WTC11 (cell line): ENCODE results near the gene FBXL14. TPM values are rescaled to one million over a fixed set of nuclear protein-coding genes. Genes with fewer than 3 reads are reported as not detected.
A peak's percentile ranks its signal among the peaks of the same experiment; 100 is the strongest.

ENCODE experiments used
- ATAC-seq: fragments of 200-7000 bp; cut with Tn5 transposase; 2 replicates; pipeline ENCODE4 v1.10.0; 2021; ENCODE audit warnings: mild to moderate bottlenecking, moderate library complexity
- CTCF ChIA-PET: fragments of 300-600 bp; sonication (Branson Sonifier 250); formaldehyde crosslinking; loops from one replicate; lab custom pipeline; 2021; ENCODE audit warnings: antibody characterized with exemption; lab: Charles Lee
- POLR2A ChIA-PET: fragments of 350-600 bp; sonication (Branson Sonifier 250); formaldehyde crosslinking; loops from one replicate; lab custom pipeline; 2021; ENCODE audit warnings: antibody characterized with exemption; lab: Charles Lee
- DNase-seq: peaks from one replicate; pipeline ENCODE4 v3.0.0; 2021; ENCODE audit warnings: low spot score
- H3K27ac Mint-ChIP-seq: 2 replicates; pipeline ENCODE4 v1.8.0; 2021; ENCODE audit warnings: mixed read lengths
- H3K27me3 Mint-ChIP-seq: 2 replicates; pipeline ENCODE4 v1.8.0; 2021; ENCODE audit warnings: low read depth, mild to moderate bottlenecking, moderate library complexity, mixed read lengths
- H3K36me3 Mint-ChIP-seq: 2 replicates; pipeline ENCODE4 v1.8.0; 2021; ENCODE audit warnings: mixed read lengths
- H3K4me1 Mint-ChIP-seq: 2 replicates; pipeline ENCODE4 v1.8.0; 2022; ENCODE audit warnings: mixed read lengths
- H3K4me3 Mint-ChIP-seq: 2 replicates; pipeline ENCODE4 v1.8.0; 2021; ENCODE audit warnings: mild to moderate bottlenecking, moderate library complexity, mixed read lengths
- H3K9me3 Mint-ChIP-seq: 2 replicates; pipeline ENCODE4 v1.8.0; 2021; ENCODE audit warnings: mixed read lengths
- ATF3 ChIP-seq: sonication (generic); formaldehyde crosslinking; conservative IDR thresholded peaks from 2 replicates; pipeline ENCODE4 v1.8.1; 2022; ENCODE audit warnings: mild to moderate bottlenecking, missing genetic modification reagents
- CREB1 ChIP-seq: sonication (generic); formaldehyde crosslinking; IDR thresholded peaks from 2 replicates; pipeline ENCODE4 v1.8.0; 2023; ENCODE audit warnings: mild to moderate bottlenecking, missing genetic modification reagents
- CTCF ChIP-seq: fragments of 200-600 bp; IDR thresholded peaks from 2 replicates; pipeline ENCODE4 v1.8.0; 2022; ENCODE audit warnings: antibody characterized with exemption
- EMX1 ChIP-seq: fragments of 250-450 bp; sonication (Bioruptor Pico); IDR thresholded peaks from 2 replicates; pipeline ENCODE4 v1.8.0; 2021; ENCODE audit warnings: mild to moderate bottlenecking
- ETV6 ChIP-seq: sonication (generic); formaldehyde crosslinking; IDR thresholded peaks from 2 replicates; pipeline ENCODE4 v1.8.1; 2022; ENCODE audit warnings: mild to moderate bottlenecking, missing genetic modification reagents
- FOXP1 ChIP-seq: sonication (generic); formaldehyde crosslinking; IDR thresholded peaks from 2 replicates; pipeline ENCODE4 v1.8.0; 2022; ENCODE audit warnings: missing genetic modification reagents, mild to moderate bottlenecking, moderate library complexity, borderline replicate concordance
- IRF2 ChIP-seq: sonication (generic); formaldehyde crosslinking; IDR thresholded peaks from 2 replicates; pipeline ENCODE4 v1.8.0; 2022; ENCODE audit warnings: low read depth, missing genetic modification reagents, borderline replicate concordance
- NR1H2 ChIP-seq: sonication (generic); formaldehyde crosslinking; IDR thresholded peaks from 2 replicates; pipeline ENCODE4 v1.9.0; 2021; ENCODE audit warnings: mild to moderate bottlenecking, moderate library complexity, missing genetic modification reagents
- NR2C2 ChIP-seq: sonication (generic); formaldehyde crosslinking; IDR thresholded peaks from 2 replicates; pipeline ENCODE4 v1.8.0; 2022; ENCODE audit warnings: mild to moderate bottlenecking, missing genetic modification reagents
- PREB ChIP-seq: sonication (generic); formaldehyde crosslinking; IDR thresholded peaks from 2 replicates; pipeline ENCODE4 v1.8.1; 2022; ENCODE audit warnings: mild to moderate bottlenecking, missing genetic modification reagents, moderate library complexity, borderline replicate concordance
- SP1 ChIP-seq: sonication (generic); formaldehyde crosslinking; conservative IDR thresholded peaks from 2 replicates; pipeline ENCODE4 v1.8.1; 2022; ENCODE audit warnings: missing genetic modification reagents
- TP53 ChIP-seq: sonication (generic); formaldehyde crosslinking; IDR thresholded peaks from 2 replicates; pipeline ENCODE4 v1.8.1; 2023; ENCODE audit warnings: mild to moderate bottlenecking, missing genetic modification reagents
- USF2 ChIP-seq: sonication (generic); formaldehyde crosslinking; IDR thresholded peaks from 2 replicates; pipeline ENCODE4 v1.8.1; 2023; ENCODE audit warnings: mild to moderate bottlenecking, missing genetic modification reagents, moderate library complexity
- ZNF232 ChIP-seq: sonication (generic); formaldehyde crosslinking; IDR thresholded peaks from 2 replicates; pipeline ENCODE4 v1.8.0; 2022; ENCODE audit warnings: mild to moderate bottlenecking, missing genetic modification reagents
- total RNA-seq: library from RNA; stranded (reverse); gene quantifications from 3 replicates; pipeline ENCODE4 v1.2.3, GENCODE V29; 2021
- TF ChIP-seq, protein P1 (sequence below): sonication (generic); formaldehyde crosslinking; IDR thresholded peaks from 2 replicates; pipeline ENCODE4 v1.8.0; 2022; ENCODE audit warnings: mild to moderate bottlenecking, missing genetic modification reagents
- TF ChIP-seq, protein P2 (sequence below): sonication (generic); formaldehyde crosslinking; IDR thresholded peaks from 2 replicates; pipeline ENCODE4 v1.8.0; 2022; ENCODE audit warnings: mild to moderate bottlenecking, missing genetic modification reagents
- TF ChIP-seq, protein P3 (sequence below): sonication (generic); formaldehyde crosslinking; IDR thresholded peaks from 2 replicates; pipeline ENCODE4 v1.8.0; 2022; ENCODE audit warnings: mild to moderate bottlenecking, missing genetic modification reagents
- TF ChIP-seq, protein P4 (sequence below): sonication (generic); formaldehyde crosslinking; IDR thresholded peaks from 2 replicates; pipeline ENCODE4 v1.8.1; 2022; ENCODE audit warnings: low read depth, mild to moderate bottlenecking, moderate library complexity, missing genetic modification reagents, borderline replicate concordance
- TF ChIP-seq, protein P5 (sequence below): sonication (generic); formaldehyde crosslinking; IDR thresholded peaks from 2 replicates; pipeline ENCODE4 v1.8.0; 2022; ENCODE audit warnings: missing genetic modification reagents

The FBXL14 gene
- total RNA-seq, 1 experiment from 2014 or later = 12.0 TPM

- TF ChIP-seq FOXP1 (CRISPR knock-in tag) (no peak), CREB1 (CRISPR knock-in tag) (no peak), USF2 (no peak), NR1H2 (CRISPR knock-in tag) (no peak), SP1 (CRISPR knock-in tag) (no peak), IRF2 (CRISPR knock-in tag) (no peak), ETV6 (CRISPR knock-in tag) (no peak)
- TF ChIP-seq, protein P1, sequence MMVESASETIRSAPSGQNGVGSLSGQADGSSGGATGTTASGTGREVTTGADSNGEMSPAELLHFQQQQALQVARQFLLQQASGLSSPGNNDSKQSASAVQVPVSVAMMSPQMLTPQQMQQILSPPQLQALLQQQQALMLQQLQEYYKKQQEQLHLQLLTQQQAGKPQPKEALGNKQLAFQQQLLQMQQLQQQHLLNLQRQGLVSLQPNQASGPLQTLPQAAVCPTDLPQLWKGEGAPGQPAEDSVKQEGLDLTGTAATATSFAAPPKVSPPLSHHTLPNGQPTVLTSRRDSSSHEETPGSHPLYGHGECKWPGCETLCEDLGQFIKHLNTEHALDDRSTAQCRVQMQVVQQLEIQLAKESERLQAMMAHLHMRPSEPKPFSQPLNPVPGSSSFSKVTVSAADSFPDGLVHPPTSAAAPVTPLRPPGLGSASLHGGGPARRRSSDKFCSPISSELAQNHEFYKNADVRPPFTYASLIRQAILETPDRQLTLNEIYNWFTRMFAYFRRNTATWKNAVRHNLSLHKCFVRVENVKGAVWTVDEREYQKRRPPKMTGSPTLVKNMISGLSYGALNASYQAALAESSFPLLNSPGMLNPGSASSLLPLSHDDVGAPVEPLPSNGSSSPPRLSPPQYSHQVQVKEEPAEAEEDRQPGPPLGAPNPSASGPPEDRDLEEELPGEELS (CRISPR knock-in tag) = no peak
- TF ChIP-seq, protein P2, sequence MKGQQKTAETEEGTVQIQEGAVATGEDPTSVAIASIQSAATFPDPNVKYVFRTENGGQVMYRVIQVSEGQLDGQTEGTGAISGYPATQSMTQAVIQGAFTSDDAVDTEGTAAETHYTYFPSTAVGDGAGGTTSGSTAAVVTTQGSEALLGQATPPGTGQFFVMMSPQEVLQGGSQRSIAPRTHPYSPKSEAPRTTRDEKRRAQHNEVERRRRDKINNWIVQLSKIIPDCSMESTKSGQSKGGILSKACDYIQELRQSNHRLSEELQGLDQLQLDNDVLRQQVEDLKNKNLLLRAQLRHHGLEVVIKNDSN (CRISPR knock-in tag) = no peak
- peaks cover 5% of the 10 kb centered on the region; the same call in 1 of the 2 replicates for H3K36me3 Mint-ChIP-seq
- 0 out of 2 replicates have a peak, but pooled peaks cover 3% of the 10 kb centered on the region for H3K4me1 Mint-ChIP-seq
- ChIA-PET CTCF (interaction anchor here (0.5 to 4.3 kb wide), 3 partner anchors 11 to 458 kb away, joined by 3 to 31 read pairs (median 24); no protein-coding TSS in a partner anchor), POLR2A (interaction anchor here (1.5 kb wide), 1 partner anchor 8 kb away, joined by 3 read pairs; no protein-coding TSS in a partner anchor)
- H3K4me3 Mint-ChIP-seq = no peak overlapping the region
- no peak for DNase-seq
- H3K9me3 Mint-ChIP-seq = peaks cover 4% of the 10 kb centered on the region
- peak overlapping the region; percentile 12; the same call in 1 of the 2 replicates for H3K27ac Mint-ChIP-seq
- ATAC-seq = peak; percentile 36
- H3K27me3 Mint-ChIP-seq = peaks cover 8% of the 10 kb centered on the region
These were observed 18.7 kb downstream of the FBXL14 start for GRCh38 chr12:1575408-1576401.

- Mint-ChIP-seq H3K27ac (no peak overlapping the region; the same call in 1 of the 2 replicates), H3K27me3 (peaks cover 12% of the 10 kb centered on the region), H3K36me3 (peaks cover 5% of the 10 kb centered on the region; the same call in 1 of the 2 replicates), H3K4me1 (no peaks in the 10 kb centered on the region), H3K9me3 (peaks cover 4% of the 10 kb centered on the region), H3K4me3 (no peak overlapping the region)
- DNase-seq (no peak), ATAC-seq (no peak)
- ChIA-PET POLR2A (interaction anchor here (1.5 kb wide), 1 partner anchor 9 kb away, joined by 3 read pairs; no protein-coding TSS in a partner anchor), CTCF (interaction anchor here (3.6 to 4.3 kb wide), 2 partner anchors 57 to 457 kb away, joined by 24 to 31 read pairs; no protein-coding TSS in a partner anchor)
- TF ChIP-seq ZNF232 = no peak
- no peak for TF ChIP-seq SP1 (CRISPR knock-in tag)
- TF ChIP-seq, protein P3, sequence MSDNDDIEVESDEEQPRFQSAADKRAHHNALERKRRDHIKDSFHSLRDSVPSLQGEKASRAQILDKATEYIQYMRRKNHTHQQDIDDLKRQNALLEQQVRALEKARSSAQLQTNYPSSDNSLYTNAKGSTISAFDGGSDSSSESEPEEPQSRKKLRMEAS (CRISPR knock-in tag) = no peak
- TF ChIP-seq NR2C2 (CRISPR knock-in tag) = no peak
- TF ChIP-seq, protein P4, sequence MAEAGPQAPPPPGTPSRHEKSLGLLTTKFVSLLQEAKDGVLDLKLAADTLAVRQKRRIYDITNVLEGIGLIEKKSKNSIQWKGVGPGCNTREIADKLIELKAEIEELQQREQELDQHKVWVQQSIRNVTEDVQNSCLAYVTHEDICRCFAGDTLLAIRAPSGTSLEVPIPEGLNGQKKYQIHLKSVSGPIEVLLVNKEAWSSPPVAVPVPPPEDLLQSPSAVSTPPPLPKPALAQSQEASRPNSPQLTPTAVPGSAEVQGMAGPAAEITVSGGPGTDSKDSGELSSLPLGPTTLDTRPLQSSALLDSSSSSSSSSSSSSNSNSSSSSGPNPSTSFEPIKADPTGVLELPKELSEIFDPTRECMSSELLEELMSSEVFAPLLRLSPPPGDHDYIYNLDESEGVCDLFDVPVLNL = no peak
- no peak for TF ChIP-seq EMX1 (CRISPR knock-in tag)
- TF ChIP-seq CTCF = no peak
- no peak for TF ChIP-seq TP53 (CRISPR knock-in tag)
- TF ChIP-seq PREB (CRISPR knock-in tag) = no peak
- TF ChIP-seq, protein P5, sequence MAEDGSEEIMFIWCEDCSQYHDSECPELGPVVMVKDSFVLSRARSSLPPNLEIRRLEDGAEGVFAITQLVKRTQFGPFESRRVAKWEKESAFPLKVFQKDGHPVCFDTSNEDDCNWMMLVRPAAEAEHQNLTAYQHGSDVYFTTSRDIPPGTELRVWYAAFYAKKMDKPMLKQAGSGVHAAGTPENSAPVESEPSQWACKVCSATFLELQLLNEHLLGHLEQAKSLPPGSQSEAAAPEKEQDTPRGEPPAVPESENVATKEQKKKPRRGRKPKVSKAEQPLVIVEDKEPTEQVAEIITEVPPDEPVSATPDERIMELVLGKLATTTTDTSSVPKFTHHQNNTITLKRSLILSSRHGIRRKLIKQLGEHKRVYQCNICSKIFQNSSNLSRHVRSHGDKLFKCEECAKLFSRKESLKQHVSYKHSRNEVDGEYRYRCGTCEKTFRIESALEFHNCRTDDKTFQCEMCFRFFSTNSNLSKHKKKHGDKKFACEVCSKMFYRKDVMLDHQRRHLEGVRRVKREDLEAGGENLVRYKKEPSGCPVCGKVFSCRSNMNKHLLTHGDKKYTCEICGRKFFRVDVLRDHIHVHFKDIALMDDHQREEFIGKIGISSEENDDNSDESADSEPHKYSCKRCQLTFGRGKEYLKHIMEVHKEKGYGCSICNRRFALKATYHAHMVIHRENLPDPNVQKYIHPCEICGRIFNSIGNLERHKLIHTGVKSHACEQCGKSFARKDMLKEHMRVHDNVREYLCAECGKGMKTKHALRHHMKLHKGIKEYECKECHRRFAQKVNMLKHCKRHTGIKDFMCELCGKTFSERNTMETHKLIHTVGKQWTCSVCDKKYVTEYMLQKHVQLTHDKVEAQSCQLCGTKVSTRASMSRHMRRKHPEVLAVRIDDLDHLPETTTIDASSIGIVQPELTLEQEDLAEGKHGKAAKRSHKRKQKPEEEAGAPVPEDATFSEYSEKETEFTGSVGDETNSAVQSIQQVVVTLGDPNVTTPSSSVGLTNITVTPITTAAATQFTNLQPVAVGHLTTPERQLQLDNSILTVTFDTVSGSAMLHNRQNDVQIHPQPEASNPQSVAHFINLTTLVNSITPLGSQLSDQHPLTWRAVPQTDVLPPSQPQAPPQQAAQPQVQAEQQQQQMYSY (CRISPR knock-in tag) = no peak
- TF ChIP-seq IRF2 (CRISPR knock-in tag) = no peak
- TF ChIP-seq FOXP1 (CRISPR knock-in tag) = no peak
- TF ChIP-seq ATF3 (CRISPR knock-in tag) = no peak
These were observed 19.5 kb downstream of the FBXL14 start for GRCh38 chr12:1574865-1575259.
